ENCODE results near the gene FBXO21. TPM values are rescaled to one million over a fixed set of nuclear protein-coding genes. Genes with fewer than 3 reads are reported as not detected.

Gene FBXO21
- total and polyA plus RNA-seq, 2 of the 13 experiments (the other 11 are each of a cell fraction or from before 2014, with no cell fraction given), result 15.6 to 32.5 TPM

- TF ChIP-seq CBX2 (IDR thresholded peaks at IDR 0.05; ENCODE audit: low read depth, low read length), result no peak
- no peak for TF ChIP-seq CBX2 (CRISPR knock-in tag; IDR thresholded peaks at IDR 0.05; ENCODE audit: low read depth)
- TF ChIP-seq ELF3 (CRISPR knock-in tag; IDR thresholded peaks at IDR 0.05), result 0 out of 2 replicates have a peak, but pooled peaks have one; percentile 55
- TF ChIP-seq MLX (CRISPR knock-in tag; IDR thresholded peaks at IDR 0.05), result no peak
- no peak for TF ChIP-seq RFXAP (CRISPR knock-in tag; IDR thresholded peaks at IDR 0.05; ENCODE audit: borderline replicate concordance)
- TF ChIP-seq THAP11 (CRISPR knock-in tag; IDR thresholded peaks at IDR 0.05), result peak; percentile 64; the same call in 1 of the 2 replicates
- no peak for TF ChIP-seq ZNF441 (CRISPR knock-in tag; IDR thresholded peaks at IDR 0.05; ENCODE audit: borderline replicate concordance)
- TF ChIP-seq ZNF367 (CRISPR knock-in tag; IDR thresholded peaks at IDR 0.05; ENCODE audit: borderline replicate concordance), result no peak
- TF ChIP-seq TRIM24 (CRISPR knock-in tag; IDR thresholded peaks at IDR 0.05), result no peak
- peak; percentile 55; the same call in 1 of the 2 replicates for TF ChIP-seq KAT8 (CRISPR knock-in tag; IDR thresholded peaks at IDR 0.05)
- TF ChIP-seq ZNF564 (CRISPR knock-in tag; IDR thresholded peaks at IDR 0.05), result no peak
- TF ChIP-seq NFE2L1 (CRISPR knock-in tag; IDR thresholded peaks at IDR 0.05; ENCODE audit: borderline replicate concordance), result no peak
- TF ChIP-seq GTF2F1 (IDR thresholded peaks at IDR 0.05; ENCODE audit: low read length), result no peak
- TF ChIP-seq ELF1 (CRISPR knock-in tag; IDR thresholded peaks at IDR 0.05), result peak; percentile 59
- TF ChIP-seq GLI4 (CRISPR knock-in tag; IDR thresholded peaks at IDR 0.05; ENCODE audit: borderline replicate concordance), result no peak
- no peak for TF ChIP-seq ZNF749 (CRISPR knock-in tag; IDR thresholded peaks at IDR 0.05; ENCODE audit: borderline replicate concordance)
- no peak for TF ChIP-seq FOXP1 (IDR thresholded peaks at IDR 0.05)
- TF ChIP-seq FOXP1 (CRISPR knock-in tag; IDR thresholded peaks at IDR 0.05), result no peak
- no peak for TF ChIP-seq TMF1 (CRISPR knock-in tag; IDR thresholded peaks at IDR 0.05; ENCODE audit: low read depth)
- TF ChIP-seq IKZF4 (CRISPR knock-in tag; IDR thresholded peaks at IDR 0.05; ENCODE audit: borderline replicate concordance, low read depth, not compliant biosample characterization), result no peak
- TF ChIP-seq TCF12 (IDR thresholded peaks at IDR 0.05), result no peak
- 0 out of 2 replicates have a peak, but pooled peaks have one; percentile 8 for TF ChIP-seq TCF12 (CRISPR knock-in tag; IDR thresholded peaks at IDR 0.05)
- TF ChIP-seq ZHX1 (CRISPR knock-in tag; IDR thresholded peaks at IDR 0.05; ENCODE audit: low read depth), result no peak
- TF ChIP-seq PRMT3 (CRISPR knock-in tag; IDR thresholded peaks at IDR 0.05; ENCODE audit: borderline replicate concordance, low read depth), result no peak
- TF ChIP-seq ZMYM3 (CRISPR knock-in tag; IDR thresholded peaks at IDR 0.05), result no peak
- TF ChIP-seq SOX6 (IDR thresholded peaks at IDR 0.05), result no peak
- peak; percentile 52; the same call in 1 of the 2 replicates for TF ChIP-seq SOX6 (CRISPR knock-in tag; IDR thresholded peaks at IDR 0.05)
- no peak for TF ChIP-seq TIGD3 (CRISPR knock-in tag; IDR thresholded peaks at IDR 0.05; ENCODE audit: borderline replicate concordance)
Observed at GRCh38 chr12:117155278-117156060, 34.8 kb downstream of the FBXO21 start (continued).

Measured in HepG2 (cell line).